Endodermal cell (in vitro differentiated cells): ENCODE measurements around the gene HMGXB3. TPM values are rescaled to one million over a fixed set of nuclear protein-coding genes. Genes with fewer than 3 reads are reported as not detected.

ENCODE experiments used
- DNase-seq: peaks from one replicate; pipeline ENCODE4 v3.0.0-alpha.2; 2017
- H3K27ac ChIP-seq: 2 replicates; pipeline ENCODE4 v1.5.1; 2013; ENCODE audit warnings: mild to moderate bottlenecking, low read depth, low read length, moderate library complexity
- H3K27me3 ChIP-seq: 2 replicates; pipeline ENCODE4 v1.6.1; 2013; ENCODE audit warnings: mild to moderate bottlenecking, low read length, moderate library complexity; ENCODE audit not compliant: insufficient read depth, control insufficient read depth, poor library complexity, severe bottlenecking
- H3K36me3 ChIP-seq: 2 replicates; pipeline ENCODE4 v1.7.0; 2013; ENCODE audit warnings: mild to moderate bottlenecking, low read length, moderate library complexity; ENCODE audit not compliant: control insufficient read depth, insufficient read depth
- H3K4me1 ChIP-seq: one replicate; pipeline ENCODE4 v1.7.0; 2013; ENCODE audit warnings: low read length; ENCODE audit not compliant: control insufficient read depth, insufficient read depth
- H3K4me3 ChIP-seq: 2 replicates; pipeline ENCODE4 v1.5.1; 2013; ENCODE audit warnings: mild to moderate bottlenecking, low read length, moderate library complexity
- H3K9ac ChIP-seq: 2 replicates; pipeline ENCODE4 v1.6.1; 2013; ENCODE audit warnings: mild to moderate bottlenecking, low read length, moderate library complexity; ENCODE audit not compliant: poor library complexity, severe bottlenecking; ENCODE audit errors: extremely low read depth
- H3K9me3 ChIP-seq: 2 replicates; pipeline ENCODE4 v1.6.1; 2013; ENCODE audit warnings: mild to moderate bottlenecking, low read length, moderate library complexity; ENCODE audit not compliant: control insufficient read depth
- H3K27ac Mint-ChIP-seq: 2 replicates; pipeline ENCODE4 v1.8.0; 2020; ENCODE audit warnings: mixed read lengths
- H3K27me3 Mint-ChIP-seq: 2 replicates; pipeline ENCODE4 v1.8.0; 2021; ENCODE audit warnings: mild to moderate bottlenecking, mixed read lengths; ENCODE audit not compliant: insufficient read depth
- H3K36me3 Mint-ChIP-seq: 2 replicates; pipeline ENCODE4 v1.8.0; 2020; ENCODE audit warnings: low read depth, mixed read lengths
- H3K4me1 Mint-ChIP-seq: 2 replicates; pipeline ENCODE4 v1.8.0; 2020; ENCODE audit warnings: mixed read lengths
- H3K4me3 Mint-ChIP-seq: 2 replicates; pipeline ENCODE4 v1.8.0; 2020; ENCODE audit warnings: mild to moderate bottlenecking, moderate library complexity, mixed read lengths
- H3K9me3 Mint-ChIP-seq: 2 replicates; pipeline ENCODE4 v1.8.0; 2020; ENCODE audit warnings: mild to moderate bottlenecking, mixed read lengths
- CTCF ChIP-seq: fragments of 200-600 bp; sonication (generic); conservative IDR thresholded peaks from 2 replicates; pipeline ENCODE4 v1.5.0; 2021; ENCODE audit warnings: antibody characterized with exemption, mild to moderate bottlenecking
- WGBS, 2 experiments: methylation state at CpG; one replicate each; pipeline versions ENCODE4 v1.1.5 to v1.1.7; 2013; ENCODE audit warnings: missing lambda C conversion rate in 2 of 2, mixed read lengths in 1 of 2; ENCODE audit not compliant: insufficient coverage in 1 of 2, insufficient read length in 1 of 2; 5-methylcytosine and 5-hydroxymethylcytosine counted together
- total RNA-seq, 2 donors: library from RNA; stranded (reverse); fragmentation: NEBNext Ultra II Directional in 1 of 2; extraction: Animal tissue kit (Norgen Biotek cat#: 25700) in 1 of 2; gene quantifications; 2 replicates in 1 of 2; 3 replicates in 1 of 2; pipeline ENCODE4 v1.2.1, GENCODE V29; 2021

HMGXB3 gene
- total RNA-seq, 2 donors from 2014 or later: 41.0 to 43.5 TPM

GRCh38 chr5:149959406-149960236, 40.9 kb upstream of the HMGXB3 start:
- H3K4me3 ChIP-seq: peak overlapping the region; percentile 88
- H3K4me3 Mint-ChIP-seq: peak overlapping the region; percentile 81
- DNase-seq: peak; percentile 70
- peaks cover 6% of the 10 kb centered on the region for H3K36me3 Mint-ChIP-seq
- peaks cover 9% of the 10 kb centered on the region for H3K4me1 ChIP-seq
- WGBS, 2 experiments: 32 to 52% methylated on average over 5 to 14 of the region's 14 CpGs
- peak overlapping the region; percentile 61 for H3K9ac ChIP-seq
- no peaks in the 10 kb centered on the region for H3K9me3 ChIP-seq
- no peaks in the 10 kb centered on the region for H3K27me3 Mint-ChIP-seq
- peak overlapping the region; percentile 98 for H3K27ac Mint-ChIP-seq
- peaks cover 17% of the 10 kb centered on the region for H3K4me1 Mint-ChIP-seq
- no peaks in the 10 kb centered on the region for H3K27me3 ChIP-seq
- H3K9me3 Mint-ChIP-seq: no peaks in the 10 kb centered on the region
- H3K36me3 ChIP-seq: no peaks in the 10 kb centered on the region
- H3K27ac ChIP-seq: peak overlapping the region; percentile 61
- peak; percentile 83 for TF ChIP-seq CTCF

GRCh38 chr5:149960272-149961185, 40.0 kb upstream of the HMGXB3 start, which contains the start of gene SLC26A2:
SLC26A2 (plus strand) TSS chr5:149960758; CDS start chr5:149977653, 16,895 bp downstream.
- no peaks in the 10 kb centered on the region for H3K36me3 ChIP-seq
- TF ChIP-seq CTCF: peak; percentile 33
- H3K4me1 Mint-ChIP-seq: peaks cover 17% of the 10 kb centered on the region
- H3K27me3 ChIP-seq: no peaks in the 10 kb centered on the region
- peak within 1 kb of the TSS; percentile 88 for H3K4me3 ChIP-seq
- H3K4me3 Mint-ChIP-seq: peak within 1 kb of the TSS; percentile 81
- H3K27ac ChIP-seq: peak within 1 kb of the TSS; percentile 61
- WGBS, 2 experiments: 0 to 2% methylated on average over 21 to 84 of the region's 84 CpGs
- peak; percentile 99 for DNase-seq
- H3K9ac ChIP-seq: peak within 1 kb of the TSS; percentile 61
- no peaks in the 10 kb centered on the region for H3K27me3 Mint-ChIP-seq
- H3K36me3 Mint-ChIP-seq: peaks cover 6% of the 10 kb centered on the region
- no peaks in the 10 kb centered on the region for H3K9me3 ChIP-seq
- no peaks in the 10 kb centered on the region for H3K9me3 Mint-ChIP-seq
- peaks cover 9% of the 10 kb centered on the region for H3K4me1 ChIP-seq
- peak within 1 kb of the TSS; percentile 98 for H3K27ac Mint-ChIP-seq

- H3K4me1 ChIP-seq: peaks cover 9% of the 10 kb centered on the region
- Mint-ChIP-seq H3K4me3 (peak overlapping the region; percentile 81), H3K27ac (peak overlapping the region; percentile 33), H3K36me3 (peaks cover 6% of the 10 kb centered on the region), H3K27me3 (no peaks in the 10 kb centered on the region), H3K9me3 (no peaks in the 10 kb centered on the region), H3K4me1 (peaks cover 17% of the 10 kb centered on the region)
- peak overlapping the region; percentile 13 for H3K9ac ChIP-seq
- H3K36me3 ChIP-seq: no peaks in the 10 kb centered on the region
- no peak overlapping the region for H3K27ac ChIP-seq
- TF ChIP-seq CTCF: no peak
- 6 to 12% methylated on average over 14 to 23 of the region's 23 CpGs for WGBS, 2 experiments
- no peaks in the 10 kb centered on the region for H3K9me3 ChIP-seq
- peak overlapping the region; percentile 88 for H3K4me3 ChIP-seq
- no peaks in the 10 kb centered on the region for H3K27me3 ChIP-seq
- no peak for DNase-seq
These were observed 39.3 kb upstream of the HMGXB3 start for GRCh38 chr5:149961186-149961685.
